ENCODE results near the gene SLC26A11.

DNA sequence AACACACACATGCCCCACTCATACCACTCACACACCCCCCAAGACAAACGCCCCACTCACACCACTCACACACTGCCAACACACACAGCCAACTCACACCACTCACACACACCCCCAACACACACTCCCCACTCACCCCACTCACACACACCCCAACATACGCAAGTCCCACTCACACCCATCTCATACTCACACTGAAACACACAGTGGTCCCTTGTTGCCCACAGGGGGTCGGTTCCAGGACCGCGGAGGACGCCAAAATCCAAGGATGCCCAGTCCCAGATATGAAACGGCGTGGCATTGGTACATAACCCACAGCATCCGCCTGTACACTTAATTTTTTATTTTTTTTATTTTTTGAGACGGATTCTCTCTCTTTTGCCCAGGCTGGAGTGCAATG, 61.3 kb downstream of the SLC26A11 start:
- TF ChIP-seq CTCF (conservative IDR thresholded peaks at IDR 0.05 in 1 of 2, IDR thresholded peaks at IDR 0.05 in 1 of 2; ENCODE audit: low read depth in 1 of 2, low read length in 2 of 2) (no peak), EZH2 (IDR thresholded peaks at IDR 0.05; ENCODE audit: low read length, missing control alignments) (no peak)
